Measurements from ENCODE around the gene COPG1.

The COPG1 gene

DNA sequence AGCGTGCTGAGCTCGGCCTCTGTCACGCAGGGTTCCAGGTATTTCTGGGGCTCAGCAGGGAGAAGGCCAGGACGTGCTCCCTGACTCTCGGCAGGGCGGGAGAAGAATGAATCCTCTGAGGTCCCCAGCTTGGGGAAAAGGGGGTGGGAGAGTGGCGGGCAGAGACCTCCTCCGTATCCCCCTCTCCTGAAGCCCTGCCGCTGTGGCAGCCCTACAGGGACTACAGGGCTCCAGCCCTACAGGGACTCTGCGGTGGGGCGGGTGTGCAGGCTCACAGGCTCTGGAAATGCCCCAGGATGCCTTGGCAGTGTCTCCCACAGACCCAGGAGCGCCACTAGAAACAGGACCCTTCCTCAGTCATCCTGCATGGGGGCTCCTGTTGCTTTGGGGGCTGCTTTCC is 75.4 kb downstream of the COPG1 start:
- no peak for TF ChIP-seq TAF1 (IDR thresholded peaks at IDR 0.05; ENCODE audit: low read depth)

DNA sequence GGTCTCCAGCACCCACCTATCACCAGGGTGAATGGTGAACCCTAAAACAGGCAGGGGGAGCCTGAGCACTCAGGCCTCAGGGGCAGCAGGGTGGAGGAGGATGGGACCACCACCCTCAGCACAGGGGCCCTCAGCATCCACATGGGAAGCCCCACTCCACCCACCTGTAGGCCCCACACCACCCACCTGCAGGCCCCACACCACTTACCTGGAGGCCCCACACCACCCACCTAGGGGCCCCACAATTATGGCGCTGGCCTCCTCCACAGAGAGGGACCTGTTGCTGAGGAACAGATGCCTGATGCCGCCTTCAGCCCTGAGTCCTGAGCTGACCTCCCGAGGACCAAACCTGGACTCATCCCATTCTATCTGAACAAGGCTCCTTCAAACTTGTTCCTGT is 76.0 kb downstream of the COPG1 start:
- no peak for TF ChIP-seq TEAD4 (IDR thresholded peaks at IDR 0.05)
- no peak for TF ChIP-seq NFIC (IDR thresholded peaks at IDR 0.05)

DNA sequence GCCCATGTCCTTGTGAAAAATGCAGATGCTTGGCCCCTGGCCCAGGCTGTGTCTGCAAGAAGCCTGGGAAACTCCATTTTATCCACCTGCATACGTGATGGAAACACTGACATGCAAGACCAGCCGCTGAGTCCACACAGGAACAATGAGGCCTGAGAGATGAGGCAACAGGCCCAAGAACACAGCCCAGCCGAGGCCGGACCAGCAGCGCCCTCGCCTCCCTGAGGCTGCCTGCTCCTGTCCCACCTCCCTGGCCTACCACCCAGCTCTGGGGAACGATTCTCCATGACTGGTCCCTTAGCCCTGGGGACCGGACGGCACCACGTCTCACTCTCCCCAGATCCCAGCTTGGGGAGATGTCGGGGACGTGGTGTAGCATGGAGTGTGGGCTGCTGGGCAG is 76.7 kb downstream of the COPG1 start:
- TF ChIP-seq, protein P1, sequence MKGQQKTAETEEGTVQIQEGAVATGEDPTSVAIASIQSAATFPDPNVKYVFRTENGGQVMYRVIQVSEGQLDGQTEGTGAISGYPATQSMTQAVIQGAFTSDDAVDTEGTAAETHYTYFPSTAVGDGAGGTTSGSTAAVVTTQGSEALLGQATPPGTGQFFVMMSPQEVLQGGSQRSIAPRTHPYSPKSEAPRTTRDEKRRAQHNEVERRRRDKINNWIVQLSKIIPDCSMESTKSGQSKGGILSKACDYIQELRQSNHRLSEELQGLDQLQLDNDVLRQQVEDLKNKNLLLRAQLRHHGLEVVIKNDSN (IDR thresholded peaks at IDR 0.05), result no peak
- TF ChIP-seq NFIC (IDR thresholded peaks at IDR 0.05), result no peak
- TF ChIP-seq CEBPB (IDR thresholded peaks at IDR 0.05), result no peak
- TF ChIP-seq RAD21 (IDR thresholded peaks at IDR 0.05; ENCODE audit: low read depth), result no peak
- TF ChIP-seq, protein P2, sequence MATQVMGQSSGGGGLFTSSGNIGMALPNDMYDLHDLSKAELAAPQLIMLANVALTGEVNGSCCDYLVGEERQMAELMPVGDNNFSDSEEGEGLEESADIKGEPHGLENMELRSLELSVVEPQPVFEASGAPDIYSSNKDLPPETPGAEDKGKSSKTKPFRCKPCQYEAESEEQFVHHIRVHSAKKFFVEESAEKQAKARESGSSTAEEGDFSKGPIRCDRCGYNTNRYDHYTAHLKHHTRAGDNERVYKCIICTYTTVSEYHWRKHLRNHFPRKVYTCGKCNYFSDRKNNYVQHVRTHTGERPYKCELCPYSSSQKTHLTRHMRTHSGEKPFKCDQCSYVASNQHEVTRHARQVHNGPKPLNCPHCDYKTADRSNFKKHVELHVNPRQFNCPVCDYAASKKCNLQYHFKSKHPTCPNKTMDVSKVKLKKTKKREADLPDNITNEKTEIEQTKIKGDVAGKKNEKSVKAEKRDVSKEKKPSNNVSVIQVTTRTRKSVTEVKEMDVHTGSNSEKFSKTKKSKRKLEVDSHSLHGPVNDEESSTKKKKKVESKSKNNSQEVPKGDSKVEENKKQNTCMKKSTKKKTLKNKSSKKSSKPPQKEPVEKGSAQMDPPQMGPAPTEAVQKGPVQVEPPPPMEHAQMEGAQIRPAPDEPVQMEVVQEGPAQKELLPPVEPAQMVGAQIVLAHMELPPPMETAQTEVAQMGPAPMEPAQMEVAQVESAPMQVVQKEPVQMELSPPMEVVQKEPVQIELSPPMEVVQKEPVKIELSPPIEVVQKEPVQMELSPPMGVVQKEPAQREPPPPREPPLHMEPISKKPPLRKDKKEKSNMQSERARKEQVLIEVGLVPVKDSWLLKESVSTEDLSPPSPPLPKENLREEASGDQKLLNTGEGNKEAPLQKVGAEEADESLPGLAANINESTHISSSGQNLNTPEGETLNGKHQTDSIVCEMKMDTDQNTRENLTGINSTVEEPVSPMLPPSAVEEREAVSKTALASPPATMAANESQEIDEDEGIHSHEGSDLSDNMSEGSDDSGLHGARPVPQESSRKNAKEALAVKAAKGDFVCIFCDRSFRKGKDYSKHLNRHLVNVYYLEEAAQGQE (IDR thresholded peaks at IDR 0.05; ENCODE audit: low read depth), result no peak
- no peak for TF ChIP-seq CREB1 (IDR thresholded peaks at IDR 0.05; ENCODE audit: low read depth)
- TF ChIP-seq TCF12 (IDR thresholded peaks at IDR 0.05; ENCODE audit: low read depth), result no peak

DNA sequence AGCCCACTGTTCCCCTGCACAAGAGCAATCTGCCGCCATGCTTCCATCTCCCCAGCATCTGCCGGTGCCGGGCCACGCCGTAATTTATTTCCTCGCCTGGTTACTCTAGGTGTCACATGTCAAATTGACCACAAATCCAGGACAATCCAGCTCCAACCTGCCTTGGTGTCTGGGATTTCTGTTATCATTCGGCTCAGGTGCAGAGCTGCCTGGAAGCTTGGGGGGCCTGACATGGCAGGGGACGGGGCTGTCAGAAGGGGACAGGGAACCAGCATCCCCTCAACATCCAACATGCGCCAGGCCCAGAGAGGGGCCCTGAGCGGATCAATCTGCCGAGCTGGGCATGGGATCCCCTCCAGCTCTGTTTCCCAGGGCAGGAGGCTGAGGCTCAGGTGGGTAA is 77.2 kb downstream of the COPG1 start:
- TF ChIP-seq EP300 (IDR thresholded peaks at IDR 0.05; ENCODE audit: borderline replicate concordance) (no peak), TAF1 (IDR thresholded peaks at IDR 0.05; ENCODE audit: low read depth) (no peak), NFIC (IDR thresholded peaks at IDR 0.05) (no peak), YY1 (IDR thresholded peaks at IDR 0.05; ENCODE audit: low read depth) (no peak), ZBTB7A (IDR thresholded peaks at IDR 0.05; ENCODE audit: low read depth) (no peak), CEBPB (IDR thresholded peaks at IDR 0.05) (no peak), RAD21 (IDR thresholded peaks at IDR 0.05; ENCODE audit: low read depth) (no peak), EGR1 (IDR thresholded peaks at IDR 0.05) (no peak), FOXM1 (IDR thresholded peaks at IDR 0.05; ENCODE audit: borderline replicate concordance, low read depth) (no peak), TEAD4 (IDR thresholded peaks at IDR 0.05) (no peak), TCF12 (IDR thresholded peaks at IDR 0.05; ENCODE audit: low read depth) (no peak), CREB1 (IDR thresholded peaks at IDR 0.05; ENCODE audit: low read depth) (no peak)
- TF ChIP-seq, protein P2 (IDR thresholded peaks at IDR 0.05; ENCODE audit: low read depth), result no peak
- TF ChIP-seq, protein P3, sequence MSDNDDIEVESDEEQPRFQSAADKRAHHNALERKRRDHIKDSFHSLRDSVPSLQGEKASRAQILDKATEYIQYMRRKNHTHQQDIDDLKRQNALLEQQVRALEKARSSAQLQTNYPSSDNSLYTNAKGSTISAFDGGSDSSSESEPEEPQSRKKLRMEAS (IDR thresholded peaks at IDR 0.05), result no peak
- TF ChIP-seq, protein P1 (IDR thresholded peaks at IDR 0.05), result no peak
